ENCODE measurements around the gene NCKAP5. TPM values are rescaled to one million over a fixed set of nuclear protein-coding genes. Genes with fewer than 3 reads are reported as not detected.

NCKAP5 gene
- total and polyA plus RNA-seq, 9 of the 15 experiments (the other 6 are each of a cell fraction or from before 2014, with no cell fraction given), result not detected

DNA sequence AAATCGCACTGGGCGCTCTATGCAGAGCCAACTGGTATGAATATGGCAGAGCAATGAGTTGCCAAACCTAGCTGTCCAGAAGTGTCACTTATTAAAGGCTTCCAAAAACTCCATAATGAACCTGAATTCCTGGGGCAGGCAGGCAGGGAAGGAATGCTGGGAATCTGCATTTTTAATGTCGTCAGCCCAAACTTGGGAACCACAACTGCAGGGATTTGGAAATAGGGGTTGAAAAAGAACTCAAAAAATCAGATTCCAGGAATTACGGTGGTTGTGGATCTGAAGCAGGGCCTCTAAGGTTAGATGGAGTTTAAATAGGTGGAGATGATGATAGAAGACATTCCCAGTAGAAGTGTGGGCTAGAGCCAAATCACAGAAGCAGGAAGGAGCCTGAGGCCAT, 15.0 kb downstream of the NCKAP5 start (continued):
- TF ChIP-seq NR1H2 (CRISPR knock-in tag; IDR thresholded peaks at IDR 0.05) (no peak), EP400 (IDR thresholded peaks at IDR 0.05) (no peak), ZNF174 (CRISPR knock-in tag; IDR thresholded peaks at IDR 0.05) (no peak), KLF16 (IDR thresholded peaks at IDR 0.05) (no peak), BRD4 (IDR thresholded peaks at IDR 0.05) (no peak), ESRRB (CRISPR knock-in tag; IDR thresholded peaks at IDR 0.05; ENCODE audit: borderline replicate concordance) (no peak)
- TF ChIP-seq, protein P1, sequence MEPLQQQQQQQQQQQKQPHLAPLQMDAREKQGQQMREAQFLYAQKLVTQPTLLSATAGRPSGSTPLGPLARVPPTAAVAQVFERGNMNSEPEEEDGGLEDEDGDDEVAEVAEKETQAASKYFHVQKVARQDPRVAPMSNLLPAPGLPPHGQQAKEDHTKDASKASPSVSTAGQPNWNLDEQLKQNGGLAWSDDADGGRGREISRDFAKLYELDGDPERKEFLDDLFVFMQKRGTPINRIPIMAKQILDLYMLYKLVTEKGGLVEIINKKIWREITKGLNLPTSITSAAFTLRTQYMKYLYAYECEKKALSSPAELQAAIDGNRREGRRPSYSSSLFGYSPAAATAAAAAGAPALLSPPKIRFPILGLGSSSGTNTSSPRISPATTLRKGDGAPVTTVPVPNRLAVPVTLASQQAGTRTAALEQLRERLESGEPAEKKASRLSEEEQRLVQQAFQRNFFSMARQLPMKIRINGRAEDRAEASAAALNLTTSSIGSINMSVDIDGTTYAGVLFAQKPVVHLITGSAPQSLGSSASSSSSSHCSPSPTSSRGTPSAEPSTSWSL (CRISPR knock-in tag; IDR thresholded peaks at IDR 0.05; ENCODE audit: borderline replicate concordance), result no peak
- TF ChIP-seq, protein P2, sequence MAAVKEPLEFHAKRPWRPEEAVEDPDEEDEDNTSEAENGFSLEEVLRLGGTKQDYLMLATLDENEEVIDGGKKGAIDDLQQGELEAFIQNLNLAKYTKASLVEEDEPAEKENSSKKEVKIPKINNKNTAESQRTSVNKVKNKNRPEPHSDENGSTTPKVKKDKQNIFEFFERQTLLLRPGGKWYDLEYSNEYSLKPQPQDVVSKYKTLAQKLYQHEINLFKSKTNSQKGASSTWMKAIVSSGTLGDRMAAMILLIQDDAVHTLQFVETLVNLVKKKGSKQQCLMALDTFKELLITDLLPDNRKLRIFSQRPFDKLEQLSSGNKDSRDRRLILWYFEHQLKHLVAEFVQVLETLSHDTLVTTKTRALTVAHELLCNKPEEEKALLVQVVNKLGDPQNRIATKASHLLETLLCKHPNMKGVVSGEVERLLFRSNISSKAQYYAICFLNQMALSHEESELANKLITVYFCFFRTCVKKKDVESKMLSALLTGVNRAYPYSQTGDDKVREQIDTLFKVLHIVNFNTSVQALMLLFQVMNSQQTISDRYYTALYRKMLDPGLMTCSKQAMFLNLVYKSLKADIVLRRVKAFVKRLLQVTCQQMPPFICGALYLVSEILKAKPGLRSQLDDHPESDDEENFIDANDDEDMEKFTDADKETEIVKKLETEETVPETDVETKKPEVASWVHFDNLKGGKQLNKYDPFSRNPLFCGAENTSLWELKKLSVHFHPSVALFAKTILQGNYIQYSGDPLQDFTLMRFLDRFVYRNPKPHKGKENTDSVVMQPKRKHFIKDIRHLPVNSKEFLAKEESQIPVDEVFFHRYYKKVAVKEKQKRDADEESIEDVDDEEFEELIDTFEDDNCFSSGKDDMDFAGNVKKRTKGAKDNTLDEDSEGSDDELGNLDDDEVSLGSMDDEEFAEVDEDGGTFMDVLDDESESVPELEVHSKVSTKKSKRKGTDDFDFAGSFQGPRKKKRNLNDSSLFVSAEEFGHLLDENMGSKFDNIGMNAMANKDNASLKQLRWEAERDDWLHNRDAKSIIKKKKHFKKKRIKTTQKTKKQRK (IDR thresholded peaks at IDR 0.05; ENCODE audit: borderline replicate concordance, low read depth, low read length), result no peak
- TF ChIP-seq, protein P3, sequence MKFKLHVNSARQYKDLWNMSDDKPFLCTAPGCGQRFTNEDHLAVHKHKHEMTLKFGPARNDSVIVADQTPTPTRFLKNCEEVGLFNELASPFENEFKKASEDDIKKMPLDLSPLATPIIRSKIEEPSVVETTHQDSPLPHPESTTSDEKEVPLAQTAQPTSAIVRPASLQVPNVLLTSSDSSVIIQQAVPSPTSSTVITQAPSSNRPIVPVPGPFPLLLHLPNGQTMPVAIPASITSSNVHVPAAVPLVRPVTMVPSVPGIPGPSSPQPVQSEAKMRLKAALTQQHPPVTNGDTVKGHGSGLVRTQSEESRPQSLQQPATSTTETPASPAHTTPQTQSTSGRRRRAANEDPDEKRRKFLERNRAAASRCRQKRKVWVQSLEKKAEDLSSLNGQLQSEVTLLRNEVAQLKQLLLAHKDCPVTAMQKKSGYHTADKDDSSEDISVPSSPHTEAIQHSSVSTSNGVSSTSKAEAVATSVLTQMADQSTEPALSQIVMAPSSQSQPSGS (CRISPR knock-in tag; IDR thresholded peaks at IDR 0.05), result no peak

All from K562 (cell line).